Hypothalamus (tissue), 51 donors: ENCODE results near the gene ECD.
"Not testable (repeated sequence)": the region's sequence is repeated elsewhere in the genome, so short reads cannot be mapped to it uniquely, and the experiment has no call there.

Experiments
- DNase-seq, 51 donors: peaks; one replicate each; lab custom pipeline; 2025; lab: John Stamatoyannopoulos, UW

ECD gene

GRCh38 chr10:73161079-73161478 lies 6.7 kb downstream of the ECD start:
- no peak for DNase-seq

GRCh38 chr10:73159038-73159648 lies 8.7 kb downstream of the ECD start:
- peak in 29 of 51 donors; percentile 0 to 66 (median 27) for DNase-seq

GRCh38 chr10:73156054-73156453 lies 11.8 kb downstream of the ECD start:
- DNase-seq, result no peak

- no peak for DNase-seq
These were observed 15.8 kb downstream of the ECD start for GRCh38 chr10:73152009-73152408.

- DNase-seq, result not testable (repeated sequence)
These were observed 17.0 kb downstream of the ECD start for GRCh38 chr10:73150633-73151413.

- DNase-seq, result no peak
These were observed 26.2 kb downstream of the ECD start for GRCh38 chr10:73141603-73142002.

- no peak for DNase-seq
These were observed 28.6 kb downstream of the ECD start for GRCh38 chr10:73139251-73139650.

- no peak for DNase-seq
These were observed 31.2 kb downstream of the ECD start for GRCh38 chr10:73136627-73137026.

- DNase-seq, result no peak
These were observed 33.1 kb downstream of the ECD start for GRCh38 chr10:73134727-73135126.

- DNase-seq, result no peak
These were observed 35.7 kb downstream of the ECD start for GRCh38 chr10:73131913-73132686.

- DNase-seq, result no peak
These were observed 36.5 kb downstream of the ECD start for GRCh38 chr10:73131301-73131700.

- DNase-seq, result no peak
These were observed 41.5 kb downstream of the ECD start for GRCh38 chr10:73126343-73126742.

GRCh38 chr10:73119952-73120351 lies 47.9 kb downstream of the ECD start:
- no peak for DNase-seq

GRCh38 chr10:73119457-73119856 lies 48.4 kb downstream of the ECD start:
- no peak for DNase-seq

GRCh38 chr10:73117976-73118743 lies 49.6 kb downstream of the ECD start:
- DNase-seq, result no peak

- no peak for DNase-seq
These were observed 51.8 kb downstream of the ECD start for GRCh38 chr10:73116017-73116416.

GRCh38 chr10:73113551-73113950 lies 54.3 kb downstream of the ECD start:
- no peak for DNase-seq

GRCh38 chr10:73112032-73112431 lies 55.8 kb downstream of the ECD start:
- not testable (repeated sequence) for DNase-seq

GRCh38 chr10:73110345-73110849 lies 57.4 kb downstream of the ECD start, which contains the start of gene NUDT13:
TSS of gene NUDT13 (plus strand) at chr10:73110455. CDS start at chr10:73114366, 3,911 bp downstream.
- peak in 48 of 51 donors; percentile 4 to 85 (median 50) for DNase-seq

- not testable (repeated sequence) for DNase-seq
These were observed 58.6 kb downstream of the ECD start for GRCh38 chr10:73109248-73109652.
